Measurements from ENCODE around the gene F12.
A peak's percentile ranks its signal among the peaks of the same experiment; 100 is the strongest.
"Not testable (repeated sequence)": the region's sequence is repeated elsewhere in the genome, so short reads cannot be mapped to it uniquely, and the experiment has no call there.

The F12 gene

DNA sequence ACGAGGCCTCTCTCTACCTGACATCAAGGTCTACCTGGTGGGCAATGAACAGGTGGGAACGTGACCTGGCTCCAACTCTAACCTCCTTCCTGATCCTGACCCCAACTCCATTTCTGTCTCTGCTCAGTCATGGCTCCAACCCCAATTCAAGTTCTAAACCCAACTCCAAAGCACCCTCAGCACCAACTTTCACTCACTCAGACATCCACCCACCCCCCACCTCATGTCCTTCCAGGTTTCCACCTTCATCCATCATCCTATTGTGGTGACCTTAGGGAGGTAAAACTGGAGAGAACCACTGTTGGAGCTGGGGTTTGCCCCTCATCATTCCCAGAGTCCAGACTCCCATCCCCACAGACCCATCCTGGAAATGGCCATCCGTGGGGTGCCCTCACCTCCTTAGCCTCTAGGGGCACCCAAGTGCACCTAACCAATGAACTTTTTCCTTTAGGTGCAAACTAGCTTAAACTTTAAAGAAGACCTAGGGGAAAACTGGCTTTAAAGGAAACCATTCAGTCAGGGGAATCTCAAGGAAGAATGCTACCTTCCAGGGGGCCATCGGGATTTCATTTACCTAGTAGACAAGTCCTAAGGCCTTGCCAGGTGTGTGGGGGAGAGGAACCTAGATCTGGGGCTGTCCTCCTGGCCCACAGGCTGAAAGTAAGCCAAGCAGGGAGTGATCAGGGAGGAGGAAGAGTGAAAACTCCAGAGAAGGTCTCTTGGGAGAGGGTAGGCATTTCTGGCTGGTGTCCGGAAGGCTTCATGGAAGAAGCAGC lies 40.3 kb downstream of the F12 start:
- no peak for DNase-seq (ENCODE audit: low read depth)

DNA sequence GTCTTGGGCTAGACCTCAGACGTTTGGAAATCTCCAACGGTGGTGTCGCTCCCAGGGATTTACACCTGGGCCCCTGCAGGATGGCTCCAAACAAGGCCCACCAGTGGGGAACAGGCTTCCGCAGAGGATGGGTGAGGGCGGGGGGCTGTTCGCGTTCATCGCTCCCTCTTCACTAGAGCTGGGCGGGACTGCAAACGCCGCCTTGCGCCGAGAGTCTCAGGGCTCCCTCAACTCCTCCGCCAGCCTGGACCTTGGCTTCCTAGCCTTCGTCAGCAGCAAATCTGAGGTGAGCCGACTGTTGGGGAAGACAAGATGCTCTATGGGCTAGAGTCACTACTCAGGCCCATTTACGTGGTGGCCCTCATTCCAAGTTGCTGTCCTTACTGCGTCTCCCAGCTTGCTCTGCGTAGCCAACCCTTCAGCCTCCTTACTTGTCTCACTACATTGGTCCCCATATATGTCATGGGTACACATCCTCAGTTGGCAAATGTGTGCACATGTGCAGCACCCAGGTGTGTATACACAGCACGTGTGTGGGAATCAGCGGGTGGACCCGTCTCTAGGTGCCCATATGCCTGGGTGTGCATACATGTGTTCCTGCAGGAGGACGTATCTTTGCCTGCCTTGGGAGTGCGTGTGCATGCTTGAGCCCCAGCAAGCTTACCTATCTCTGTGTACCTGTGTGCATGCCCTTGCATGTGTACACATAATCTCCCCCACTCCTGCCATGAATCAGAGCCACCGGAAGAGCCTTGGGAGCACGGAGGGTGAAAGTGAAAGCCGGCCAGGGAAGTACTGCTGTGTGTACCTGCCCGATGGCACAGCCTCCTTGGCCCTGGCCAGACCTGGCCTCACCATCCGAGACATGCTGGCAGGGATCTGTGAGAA lies 41.1 kb downstream of the F12 start:
- DNase-seq (ENCODE audit: low read depth) = no peak

DNA sequence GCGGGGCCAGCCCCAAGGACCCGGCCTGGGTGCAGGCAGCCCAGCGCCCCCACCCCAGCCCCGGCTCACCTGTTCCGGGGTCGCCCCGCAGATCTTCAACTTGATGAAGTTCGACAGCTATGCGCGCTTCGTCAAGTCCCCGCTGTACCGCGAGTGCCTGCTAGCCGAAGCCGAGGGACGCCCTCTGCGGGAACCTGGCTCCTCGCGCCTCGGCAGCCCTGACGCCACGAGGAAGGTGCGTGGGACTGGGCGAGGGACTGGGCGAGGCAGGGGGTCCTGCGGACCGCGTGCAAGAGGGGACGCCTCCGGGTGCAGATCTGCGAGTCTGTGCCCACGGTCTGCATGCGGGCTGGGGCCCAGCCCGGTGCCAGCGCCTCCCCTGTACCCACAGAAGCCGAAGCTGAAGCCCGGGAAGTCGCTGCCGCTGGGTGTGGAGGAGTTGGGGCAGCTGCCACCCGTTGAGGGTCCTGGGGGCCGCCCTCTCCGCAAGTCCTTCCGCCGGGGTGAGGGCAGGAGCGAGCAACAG lies 42.0 kb downstream of the F12 start:
- no peak for DNase-seq (ENCODE audit: low read depth)

DNA sequence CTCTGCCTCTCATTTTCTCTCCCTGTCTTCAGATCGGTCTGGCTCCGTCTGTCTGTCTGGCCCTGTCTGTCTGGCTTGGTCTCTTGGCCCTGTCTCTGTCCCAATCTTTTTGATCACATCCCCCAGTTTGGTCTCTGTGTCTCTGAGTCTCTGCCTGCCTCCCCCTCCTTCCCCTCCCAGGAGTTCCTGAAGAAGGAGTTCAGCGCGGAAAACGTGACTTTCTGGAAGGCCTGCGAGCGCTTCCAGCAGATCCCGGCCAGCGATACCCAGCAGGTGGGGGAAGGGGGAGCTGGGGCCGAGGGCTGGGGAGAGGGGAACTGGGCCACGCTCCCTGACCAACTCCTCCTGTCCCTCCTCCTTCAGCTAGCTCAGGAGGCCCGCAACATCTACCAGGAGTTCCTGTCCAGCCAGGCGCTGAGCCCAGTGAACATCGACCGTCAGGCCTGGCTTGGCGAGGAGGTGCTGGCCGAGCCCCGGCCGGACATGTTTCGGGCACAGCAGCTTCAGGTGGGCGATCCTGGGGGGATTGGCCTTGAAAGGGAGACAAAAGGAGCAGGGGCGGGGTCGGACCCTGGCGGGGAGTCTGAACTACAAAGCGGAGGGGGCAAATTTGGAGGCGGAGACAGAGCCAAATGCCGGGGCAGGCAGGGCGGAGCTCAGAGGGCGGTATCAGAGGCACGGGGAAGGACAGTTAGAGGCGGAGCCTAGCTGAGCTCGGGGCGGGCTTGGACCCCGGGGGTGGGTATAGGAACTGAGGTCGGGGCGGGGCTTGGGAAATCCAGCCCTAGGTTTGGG lies 42.6 kb downstream of the F12 start:
- DNase-seq (ENCODE audit: low read depth) = no peak

DNA sequence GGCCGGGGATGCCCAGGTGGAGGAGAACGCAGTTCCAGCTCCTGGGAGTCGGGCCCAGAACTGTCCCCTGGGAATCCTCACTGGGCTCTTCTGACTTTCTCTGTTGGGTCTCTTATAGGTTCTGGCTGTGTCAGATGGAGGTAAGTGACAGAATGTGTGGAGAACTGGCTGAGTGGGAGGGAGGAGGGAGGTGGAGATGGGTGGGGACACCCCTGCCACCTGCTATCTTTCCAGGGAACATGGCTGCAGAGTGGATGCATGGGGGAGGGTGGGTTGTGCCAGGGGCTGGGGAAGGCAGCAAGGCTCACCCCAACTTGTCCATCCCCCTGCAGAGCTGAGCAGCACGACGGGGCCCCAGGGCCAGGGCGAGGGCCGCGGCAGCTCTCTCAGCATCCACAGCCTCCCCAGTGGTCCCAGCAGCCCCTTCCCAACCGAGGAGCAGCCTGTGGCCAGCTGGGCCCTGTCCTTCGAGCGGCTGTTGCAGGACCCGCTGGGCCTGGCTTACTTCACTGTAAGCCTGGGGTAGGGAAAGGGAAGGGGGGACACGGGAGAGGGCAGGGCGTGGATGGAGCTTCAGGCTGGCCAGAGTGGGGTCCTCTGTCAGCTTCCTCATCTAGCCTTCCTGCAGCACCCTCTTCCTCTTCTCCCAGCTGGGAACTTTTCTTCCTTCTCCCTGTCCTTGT lies 43.4 kb downstream of the F12 start:
- no peak for DNase-seq (ENCODE audit: low read depth)

DNA sequence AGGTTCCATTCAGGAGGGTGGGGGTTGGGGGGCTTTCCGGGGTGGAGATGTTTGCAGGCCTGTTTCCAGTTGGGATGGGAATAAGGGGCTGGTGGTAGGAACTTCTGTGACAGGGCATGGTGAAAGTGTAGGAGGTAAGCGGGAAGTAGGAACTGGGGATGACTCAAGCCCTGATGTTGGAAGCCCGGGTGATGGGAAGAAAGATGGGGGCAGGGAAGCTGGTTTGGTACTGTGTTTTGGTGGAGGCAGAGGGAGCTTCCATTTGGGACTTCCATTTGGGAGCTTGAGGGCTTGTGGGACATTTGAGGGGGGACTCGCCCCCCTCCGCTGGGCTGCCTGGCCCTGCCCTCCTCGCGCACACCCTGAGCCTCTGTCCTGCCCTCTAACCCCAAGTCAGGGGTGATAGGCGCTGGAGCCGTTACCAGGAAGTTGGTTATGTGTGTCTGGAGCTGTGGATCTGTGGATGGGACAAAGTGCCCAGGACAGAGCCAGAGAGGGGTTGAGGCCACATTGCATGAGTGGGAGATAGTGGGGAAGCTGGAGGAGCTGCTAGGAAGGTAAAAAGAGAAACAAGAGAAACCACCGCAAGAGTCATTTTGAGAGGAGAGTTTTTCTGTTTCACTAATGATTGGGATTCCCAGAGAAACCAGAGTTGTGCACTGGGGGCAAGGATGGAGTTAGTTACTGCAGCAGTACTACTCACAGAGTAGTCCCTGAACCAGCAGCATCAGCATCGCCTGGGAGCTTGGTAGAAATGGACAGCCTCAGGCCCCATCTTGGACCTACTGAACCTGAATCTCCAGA lies 45.0 kb downstream of the F12 start:
- no peak for DNase-seq (ENCODE audit: low read depth)

DNA sequence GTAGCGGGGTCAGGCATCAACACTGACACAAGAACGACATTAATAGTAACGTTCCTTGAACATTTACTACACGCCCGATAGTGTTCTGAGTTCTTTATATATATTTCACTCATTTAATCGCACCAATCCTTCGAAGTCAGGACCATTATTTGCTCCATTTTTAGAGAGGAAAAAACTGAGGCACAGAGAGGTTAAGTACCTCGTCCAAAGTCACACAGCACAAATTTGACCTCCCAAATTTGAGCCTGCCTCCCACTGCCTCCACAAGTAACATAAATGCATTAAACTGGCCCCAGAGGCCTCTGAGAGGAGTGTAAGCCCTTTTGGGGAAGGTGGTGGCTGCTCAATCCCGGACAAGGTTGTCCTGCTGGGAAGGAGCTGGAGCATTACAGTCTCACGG lies 45.8 kb downstream of the F12 start:
- DNase-seq (ENCODE audit: low read depth) = no peak

DNA sequence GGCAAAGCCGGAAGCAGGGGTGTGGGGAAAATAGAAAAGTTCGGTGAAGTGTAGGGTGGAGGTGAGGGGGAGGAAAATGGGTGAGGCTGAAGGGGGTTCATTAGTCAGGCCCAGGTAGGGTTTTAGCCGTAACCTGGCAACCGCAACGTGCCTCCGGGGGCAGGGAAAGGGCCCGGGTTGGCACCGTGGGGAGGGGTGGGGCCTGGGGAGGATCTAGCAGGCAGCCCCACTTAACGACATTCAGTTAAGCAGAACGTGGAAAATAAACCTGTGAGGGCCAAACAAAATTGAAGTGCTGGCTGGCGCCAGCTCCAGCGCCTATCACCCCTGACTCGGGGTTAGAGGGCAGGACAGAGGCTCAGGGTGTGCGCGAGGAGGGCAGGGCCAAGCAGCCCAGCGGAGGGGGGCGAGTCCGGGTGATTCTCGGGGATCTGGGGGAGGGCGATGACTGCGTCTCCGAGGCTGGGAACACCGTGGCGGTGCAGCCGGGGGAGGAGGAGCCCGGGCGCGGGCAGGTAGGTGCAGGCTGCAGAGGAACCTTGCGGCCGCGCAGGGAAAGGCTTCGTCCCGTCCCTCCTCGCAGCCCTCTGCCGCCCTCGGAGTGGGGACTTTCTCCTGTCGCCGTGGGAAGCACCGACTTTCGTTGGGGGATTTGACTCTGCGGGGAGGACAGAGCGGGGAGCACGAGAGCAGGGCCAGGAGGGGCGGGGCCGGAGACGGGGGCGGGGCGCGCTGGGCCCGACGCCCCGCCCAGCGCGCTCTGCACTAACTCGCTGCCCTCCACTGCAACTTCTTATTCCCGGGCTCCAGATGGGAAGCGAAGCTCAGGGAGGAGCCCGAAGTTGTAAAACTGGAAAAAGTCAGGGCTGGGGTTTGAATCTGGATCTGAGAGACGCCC lies 46.5 kb downstream of the F12 start:
- peak; percentile 70 for DNase-seq (ENCODE audit: low read depth)

DNA sequence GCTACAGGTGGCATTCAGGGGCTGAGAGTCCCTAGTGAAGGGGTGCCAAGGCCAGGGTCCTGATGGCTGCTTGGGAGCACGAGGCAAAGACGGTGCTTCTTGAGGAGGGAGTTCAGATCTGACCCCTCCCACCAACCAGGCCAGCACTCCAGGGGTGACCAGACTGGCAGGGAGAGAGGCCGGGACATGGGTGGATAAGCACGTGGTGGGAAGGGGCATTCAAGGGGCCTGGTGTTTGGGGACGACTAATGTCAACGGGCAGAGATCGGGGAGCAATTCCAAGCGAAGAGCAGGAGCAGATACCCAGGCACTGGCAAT lies 47.1 kb downstream of the F12 start:
- no peak for DNase-seq (ENCODE audit: low read depth)

DNA sequence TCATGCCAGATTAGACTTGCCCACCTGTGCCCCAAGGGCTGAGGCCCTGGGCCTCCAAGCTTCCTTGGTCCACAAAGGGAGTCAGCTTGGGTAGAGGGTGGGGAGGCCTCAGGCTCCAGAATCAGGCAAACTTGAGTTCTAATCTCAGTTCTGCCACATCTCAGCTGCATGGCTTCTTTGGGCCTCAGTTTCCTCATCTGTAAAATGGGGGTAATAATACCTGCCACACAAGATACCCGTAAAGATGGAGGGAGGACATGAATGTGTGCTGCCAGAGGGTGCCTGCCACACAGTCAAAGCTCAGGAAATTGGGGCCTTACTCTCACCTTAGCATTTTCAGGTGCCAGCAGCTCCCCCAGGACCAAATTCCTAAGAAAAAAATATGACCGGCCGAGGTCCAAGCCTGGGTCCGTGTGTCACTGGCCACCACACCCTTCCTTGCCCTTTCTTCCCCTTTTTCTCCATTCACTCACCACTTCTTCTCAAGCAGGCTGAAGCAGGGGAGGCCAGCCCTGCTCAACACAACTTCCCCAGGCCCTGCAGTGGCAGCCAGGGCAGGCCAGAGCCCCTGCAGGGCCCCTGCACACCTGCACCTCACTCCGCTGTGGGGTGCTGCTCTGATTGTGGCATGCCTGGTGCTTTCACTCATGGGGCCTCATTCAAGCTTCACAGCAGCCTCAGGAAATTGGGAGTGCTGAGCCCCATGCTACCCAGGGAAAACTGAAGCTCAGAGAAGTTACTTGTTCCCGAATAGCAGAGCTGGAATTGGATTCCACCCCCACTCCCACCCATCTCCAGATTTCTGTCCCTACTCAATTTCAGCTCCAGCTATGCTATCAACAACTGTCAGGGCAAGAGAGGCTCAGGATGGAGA lies 47.7 kb downstream of the F12 start:
- DNase-seq (ENCODE audit: low read depth) = no peak

DNA sequence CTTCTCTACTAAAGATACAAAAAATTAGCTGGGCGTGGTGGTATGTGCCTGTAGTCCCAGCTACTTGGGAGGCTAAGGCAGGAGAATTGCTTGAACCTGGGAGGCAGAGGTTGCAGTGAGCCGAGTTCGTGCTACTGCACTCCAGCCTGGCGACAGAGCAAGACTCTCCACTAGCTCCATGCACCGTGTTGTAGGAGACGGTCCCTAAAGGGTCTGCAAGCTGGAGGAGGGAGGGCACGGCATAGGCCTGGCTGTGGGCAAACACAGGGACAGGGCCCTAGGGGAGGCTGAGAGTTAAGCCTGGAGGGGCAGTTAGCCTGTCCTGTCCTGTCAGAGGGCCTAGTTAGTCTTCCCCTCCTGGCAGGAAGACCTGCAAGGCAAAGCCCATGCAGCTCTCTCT lies 48.6 kb downstream of the F12 start:
- DNase-seq (ENCODE audit: low read depth) = not testable (repeated sequence)

DNA sequence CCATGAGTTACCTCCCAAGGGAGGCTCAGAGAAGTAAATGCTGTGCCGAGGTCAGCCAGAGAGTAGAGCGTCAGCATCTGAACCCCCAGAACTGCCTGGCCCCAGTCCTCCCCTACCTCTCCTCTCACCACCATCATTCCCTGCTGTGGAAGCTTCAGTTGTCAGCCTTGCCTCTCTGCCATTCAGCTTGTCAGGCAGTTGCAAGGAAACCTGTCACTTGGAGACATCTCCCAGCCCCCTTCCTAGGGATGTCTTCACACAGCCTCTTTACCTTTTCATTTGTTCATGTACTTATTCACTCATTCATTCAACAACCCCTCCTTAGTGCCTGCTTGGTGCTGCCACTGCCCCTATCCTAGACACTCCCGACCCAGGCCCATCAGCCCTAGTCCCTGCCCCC lies 49.5 kb downstream of the F12 start:
- DNase-seq (ENCODE audit: low read depth) = no peak

DNA sequence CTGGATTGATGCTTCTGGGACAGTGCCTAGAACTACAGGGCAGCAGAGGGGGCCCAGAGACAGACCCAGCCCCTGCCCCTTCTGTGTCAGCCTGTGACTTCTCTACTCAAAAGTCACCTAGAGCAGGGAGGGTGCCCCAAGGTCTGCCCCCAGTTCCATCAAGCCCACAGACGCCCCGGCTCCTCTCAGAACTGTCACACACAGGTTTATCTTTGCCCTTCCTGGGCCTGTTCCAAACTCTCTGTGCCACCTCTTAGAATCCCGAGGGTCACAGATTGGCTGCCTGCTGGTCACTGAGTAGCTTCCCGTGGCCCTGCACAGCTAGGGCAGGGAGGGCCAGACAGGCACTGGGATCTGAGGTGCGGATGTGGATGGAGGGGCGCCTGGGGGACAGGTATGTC lies 49.9 kb downstream of the F12 start:
- DNase-seq (ENCODE audit: low read depth) = no peak

DNA sequence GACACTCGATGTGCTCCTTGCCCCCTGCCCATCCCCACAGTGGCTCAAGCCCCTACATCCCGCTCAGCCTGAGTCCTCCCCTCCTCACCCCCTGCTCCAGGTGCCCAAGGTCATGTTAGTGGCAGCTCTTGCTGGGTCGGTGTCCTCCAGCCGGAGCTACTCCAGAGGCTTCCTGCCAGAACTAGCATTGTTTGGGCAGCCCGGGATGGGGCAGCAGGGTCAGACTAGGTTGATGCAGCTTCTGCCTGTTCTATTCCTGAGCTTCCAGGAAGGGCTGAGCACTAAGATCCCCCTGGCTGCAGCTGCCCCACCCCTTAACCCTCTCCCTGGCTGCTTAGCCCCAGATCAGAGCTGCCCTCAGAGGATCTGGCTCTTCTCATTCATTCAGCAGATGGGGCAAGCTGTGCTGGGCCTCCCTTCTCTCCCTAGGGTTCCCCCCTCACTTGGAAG lies 51.0 kb downstream of the F12 start:
- DNase-seq (ENCODE audit: low read depth) = no peak

DNA sequence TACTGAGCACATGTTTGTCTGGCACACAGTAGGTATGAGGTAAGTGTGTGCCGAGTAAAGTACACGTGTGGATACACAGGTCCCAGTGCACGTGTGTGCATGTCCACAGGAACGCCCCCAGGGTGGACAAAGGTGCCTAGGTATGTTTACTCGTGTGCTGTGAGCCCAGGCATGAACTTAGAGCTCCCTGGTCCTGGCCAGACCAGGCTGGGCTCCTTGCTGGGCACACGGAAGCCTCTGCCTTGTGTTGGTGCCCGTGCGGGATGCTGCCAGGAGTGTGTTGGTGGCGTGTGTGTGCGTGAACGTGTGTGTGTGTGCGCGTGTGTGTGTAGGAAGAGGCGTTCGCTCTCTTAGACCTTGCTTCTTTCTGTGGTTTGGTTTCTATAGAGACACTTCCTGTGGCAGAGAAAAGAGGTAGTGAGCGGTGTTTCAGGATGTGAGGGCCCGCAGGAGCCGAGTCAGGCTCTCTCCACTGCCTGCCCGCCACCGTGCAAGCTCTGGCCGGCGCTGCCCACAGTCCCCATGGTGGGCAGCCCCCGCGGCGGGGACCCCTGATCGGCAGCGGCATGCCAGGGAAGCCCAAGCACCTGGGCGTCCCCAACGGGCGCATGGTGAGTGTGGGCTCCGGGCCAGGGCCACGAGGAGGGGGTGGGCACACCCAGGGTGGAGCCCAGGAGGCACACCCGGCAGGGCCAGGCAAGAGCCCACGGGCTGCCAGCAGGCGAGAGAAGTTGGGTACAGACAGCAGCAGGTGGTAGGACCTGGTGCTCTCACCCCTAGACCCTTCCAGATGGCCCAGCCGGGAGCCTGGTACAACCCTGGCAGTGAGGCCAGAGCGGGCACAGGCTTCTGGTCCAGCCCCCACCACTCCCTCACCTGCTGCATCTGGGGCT lies 51.7 kb downstream of the F12 start, which contains the start of gene RGS14:
Gene RGS14 (plus strand): TSS at position 466 of the 893 bp plus-strand sequence. CDS start 101 bp downstream, at position 567.
- peak; percentile 44 for DNase-seq (ENCODE audit: low read depth)

DNA sequence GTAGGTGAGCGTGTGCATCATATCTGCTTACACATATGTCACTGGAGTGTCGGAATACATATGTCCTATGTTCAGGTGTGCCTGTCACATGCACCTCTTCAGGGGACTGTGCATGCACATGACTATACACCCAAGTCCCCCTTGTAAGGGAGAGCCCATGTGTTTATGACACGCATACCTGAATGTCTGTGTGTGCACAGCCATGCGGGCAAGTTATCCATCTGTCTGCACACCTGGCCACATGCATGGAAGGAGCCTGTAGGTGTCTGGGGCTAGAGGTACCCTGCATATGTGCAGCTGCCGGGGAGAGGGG lies 52.3 kb downstream of the F12 start:
- DNase-seq (ENCODE audit: low read depth) = no peak

DNA sequence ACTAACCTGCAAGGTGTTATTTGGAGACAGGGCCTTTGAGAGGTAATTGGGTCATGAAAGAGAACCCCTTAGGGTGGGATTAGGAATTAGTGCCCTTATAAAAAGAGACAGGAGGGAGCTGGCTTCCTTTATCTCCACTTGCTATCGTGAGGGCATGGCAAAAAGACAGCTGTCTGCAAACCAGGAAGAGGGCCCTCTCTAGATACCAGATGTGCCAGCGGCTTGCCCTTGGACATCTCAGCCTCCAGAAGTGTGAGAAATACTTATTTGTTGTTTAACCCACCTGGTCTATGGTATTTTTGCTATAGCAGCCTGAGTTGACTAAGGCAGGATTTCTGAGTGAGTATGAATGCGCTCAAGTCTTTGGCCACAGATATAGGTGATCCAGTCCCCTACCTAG lies 52.6 kb downstream of the F12 start:
- DNase-seq (ENCODE audit: low read depth) = no peak

DNA sequence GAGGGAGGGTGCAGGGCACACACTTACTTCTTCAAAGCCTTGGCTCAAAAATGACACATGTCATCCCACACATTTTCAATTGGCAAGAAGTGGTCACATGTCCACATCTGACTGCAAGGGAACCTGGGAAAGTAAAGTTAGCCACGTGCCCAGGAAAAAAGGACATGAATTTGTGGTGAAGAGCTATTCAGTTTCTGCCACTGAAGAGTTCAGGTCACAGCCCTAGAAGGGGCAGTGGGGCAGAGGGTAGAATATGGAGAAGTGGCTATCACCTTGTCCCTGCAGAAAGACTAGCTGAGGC lies 53.5 kb downstream of the F12 start:
- no peak for DNase-seq (ENCODE audit: low read depth)

Data from stimulated activated CD4-positive, alpha-beta T cell treated with anti-CD3 and anti-CD28 coated beads, Interleukin-2, amount 100 ng/mL, for 4 hours (primary cell).